Hepatocyte (in vitro differentiated cells): ENCODE results near the gene DDX41. TPM values are rescaled to one million over a fixed set of nuclear protein-coding genes. Genes with fewer than 3 reads are reported as not detected.

Source experiments
- DNase-seq: peaks from one replicate; pipeline ENCODE4 v3.0.0-alpha.2; 2016; ENCODE audit warnings: low spot score
- H2AFZ ChIP-seq: fragments of 200-600 bp; sonication (generic); 2 replicates; pipeline ENCODE4 v1.6.0; 2016; ENCODE audit warnings: antibody characterized with exemption, mild to moderate bottlenecking
- H3K27ac ChIP-seq: fragments of 200-600 bp; sonication (generic); 2 replicates; pipeline ENCODE4 v1.5.1; 2016; ENCODE audit warnings: mild to moderate bottlenecking
- H3K27me3 ChIP-seq: fragments of 200-600 bp; sonication (generic); 2 replicates; pipeline ENCODE4 v1.6.1; 2016
- H3K36me3 ChIP-seq: fragments of 200-600 bp; sonication (generic); replicated peaks from 2 replicates; pipeline ENCODE4 v1.5.1; 2016; ENCODE audit warnings: low read depth; ENCODE audit not compliant: insufficient read depth
- H3K4me1 ChIP-seq: fragments of 200-600 bp; sonication (generic); 2 replicates; pipeline ENCODE4 v1.5.1; 2016; ENCODE audit warnings: mild to moderate bottlenecking, moderate library complexity; ENCODE audit not compliant: insufficient read depth
- H3K4me2 ChIP-seq: fragments of 200-600 bp; sonication (generic); 2 replicates; pipeline ENCODE4 v1.6.0; 2016
- H3K4me3 ChIP-seq: fragments of 200-600 bp; sonication (generic); 2 replicates; pipeline ENCODE4 v1.5.1; 2016; ENCODE audit warnings: mild to moderate bottlenecking
- H3K79me2 ChIP-seq: fragments of 200-600 bp; sonication (generic); 2 replicates; pipeline ENCODE4 v1.6.0; 2017; ENCODE audit warnings: mild to moderate bottlenecking
- H3K9me2 ChIP-seq: fragments of 200-600 bp; sonication (generic); replicated peaks from 2 replicates; pipeline ENCODE4 v1.6.0; 2017; ENCODE audit warnings: mild to moderate bottlenecking; ENCODE audit not compliant: insufficient read depth
- H3K9me3 ChIP-seq: fragments of 200-600 bp; sonication (generic); 2 replicates; pipeline ENCODE4 v1.5.1; 2016; ENCODE audit warnings: low read depth, mild to moderate bottlenecking
- H4K20me1 ChIP-seq: fragments of 200-600 bp; sonication (generic); 2 replicates; pipeline ENCODE4 v1.6.0; 2016; ENCODE audit warnings: mild to moderate bottlenecking; ENCODE audit not compliant: insufficient read depth, poor library complexity, severe bottlenecking
- CTCF ChIP-seq: fragments of 200-600 bp; sonication (generic); IDR thresholded peaks from 2 replicates; pipeline ENCODE4 v1.5.1; 2016; ENCODE audit warnings: antibody characterized with exemption, mild to moderate bottlenecking; ENCODE audit not compliant: poor library complexity
- EZH2 ChIP-seq: fragments of 200-600 bp; sonication (generic); IDR thresholded peaks from 2 replicates; pipeline ENCODE4 v1.6.1; 2016; ENCODE audit warnings: antibody characterized with exemption, mild to moderate bottlenecking, borderline replicate concordance
- EZH2phosphoT487 ChIP-seq: fragments of 200-600 bp; sonication (generic); IDR thresholded peaks from one replicate; pipeline ENCODE4 v1.6.1; 2018; ENCODE audit warnings: antibody characterized with exemption, mild to moderate bottlenecking, low read depth, moderate library complexity; ENCODE audit not compliant: unreplicated experiment, severe bottlenecking
- WGBS: methylation state at CpG from one replicate; pipeline ENCODE4 v1.1.6; 2016; ENCODE audit warnings: low lambda C conversion rate; ENCODE audit errors: missing lambda C conversion rate; 5-methylcytosine and 5-hydroxymethylcytosine counted together
- polyA plus RNA-seq: library from polyadenylated mRNA; unstranded; fragments of >200 nt; fragmentation: Nextera tagmentation; extraction: Ambion mirVana; gene quantifications from 2 replicates; pipeline ENCODE4 v1.2.1, GENCODE V29; 2016
- total RNA-seq: library from RNA; depleted of rRNA; stranded (reverse); fragments of >200 nt; gene quantifications from 2 replicates; pipeline ENCODE4 v1.2.3, GENCODE V29; 2014

Gene DDX41
- total and polyA plus RNA-seq, 2 experiments from 2014 or later = 45.0 to 50.7 TPM

GRCh38 chr5:177545487-177546257 lies 28.9 kb upstream of the DDX41 start:
- H3K27ac ChIP-seq = peak overlapping the region; percentile 77

GRCh38 chr5:177542816-177543465 lies 26.2 kb upstream of the DDX41 start:
- H3K36me3 ChIP-seq = no peaks in the 10 kb centered on the region
- 63% methylated on average over 4 of the region's 4 CpGs for WGBS
- H3K79me2 ChIP-seq = peaks cover 81% of the 10 kb centered on the region
- H3K9me3 ChIP-seq = no peaks in the 10 kb centered on the region
- peaks cover 24% of the 10 kb centered on the region for H4K20me1 ChIP-seq
- DNase-seq = no peak
- peaks cover 23% of the 10 kb centered on the region for H3K4me1 ChIP-seq
- H3K4me3 ChIP-seq = no peak overlapping the region
- H3K27ac ChIP-seq = no peak overlapping the region
- H2AFZ ChIP-seq = no peak overlapping the region
- no peak for TF ChIP-seq EZH2
- no peak for TF ChIP-seq EZH2phosphoT487
- no peak for TF ChIP-seq CTCF
- H3K27me3 ChIP-seq = no peaks in the 10 kb centered on the region
- H3K4me2 ChIP-seq = no peak overlapping the region
- H3K9me2 ChIP-seq = no peaks in the 10 kb centered on the region

More at GRCh38 chr5:177545487-177546257, 28.9 kb upstream of the DDX41 start:
- no peak for TF ChIP-seq EZH2
- no peak for TF ChIP-seq EZH2phosphoT487
- TF ChIP-seq CTCF = no peak
- H2AFZ ChIP-seq = no peak overlapping the region
- no peaks in the 10 kb centered on the region for H3K27me3 ChIP-seq
- H3K36me3 ChIP-seq = no peaks in the 10 kb centered on the region
- H3K9me3 ChIP-seq = no peaks in the 10 kb centered on the region
- H3K4me2 ChIP-seq = peak overlapping the region; percentile 35
- H4K20me1 ChIP-seq = peaks cover 31% of the 10 kb centered on the region
- no peak overlapping the region for H3K4me3 ChIP-seq
- no peaks in the 10 kb centered on the region for H3K9me2 ChIP-seq
- peak; percentile 37 for DNase-seq
- H3K4me1 ChIP-seq = peaks cover 19% of the 10 kb centered on the region
- 73% methylated on average over 4 of the region's 4 CpGs for WGBS
- peaks cover 86% of the 10 kb centered on the region for H3K79me2 ChIP-seq

- Histone ChIP-seq H3K79me2 (peaks cover 82% of the 10 kb centered on the region), H3K4me1 (peaks cover 19% of the 10 kb centered on the region)
Observed at GRCh38 chr5:177540438-177540837, 23.7 kb upstream of the DDX41 start.

More at GRCh38 chr5:177540438-177540837, 23.7 kb upstream of the DDX41 start:
- no peaks in the 10 kb centered on the region for H3K9me3 ChIP-seq
- peaks cover 11% of the 10 kb centered on the region for H4K20me1 ChIP-seq
- H3K27me3 ChIP-seq = no peaks in the 10 kb centered on the region
- no peak for DNase-seq
- H3K4me3 ChIP-seq = no peak overlapping the region
- TF ChIP-seq CTCF = no peak
- TF ChIP-seq EZH2phosphoT487 = no peak
- TF ChIP-seq EZH2 = no peak
- no peaks in the 10 kb centered on the region for H3K36me3 ChIP-seq
- no peak overlapping the region for H3K27ac ChIP-seq
- H3K9me2 ChIP-seq = no peaks in the 10 kb centered on the region
- 80% methylated on average over 3 of the region's 3 CpGs for WGBS
- H3K4me2 ChIP-seq = no peak overlapping the region
- no peak overlapping the region for H2AFZ ChIP-seq
